Measurements from ENCODE around the gene C1orf159. TPM values are rescaled to one million over a fixed set of nuclear protein-coding genes. Genes with fewer than 3 reads are reported as not detected.

Gene C1orf159
- total and polyA plus RNA-seq, 2 donors (not counting 1 experiment from before 2014, with no cell fraction given): 23.0 to 25.6 TPM

GRCh38 chr1:1083416-1084371, 32.2 kb downstream of the C1orf159 start:
- no peaks in the 10 kb centered on the region for H4K20me1 ChIP-seq (ENCODE audit: control insufficient read depth, insufficient read depth, low read length, poor library complexity, severe bottlenecking)
- H3K27ac ChIP-seq (ENCODE audit: low read length in 2 of 2): no peak overlapping the region
- intact Hi-C loops (cut with micrococcal nuclease): no loop called here
- H3K36me3 ChIP-seq (replicated peaks in 1 of 2; ENCODE audit: control extremely low read depth in 1 of 2, control insufficient read depth in 1 of 2, extremely low read depth in 1 of 2, insufficient read depth in 2 of 2, low read length in 1 of 2): no peaks in the 10 kb centered on the region
- H2AFZ ChIP-seq (ENCODE audit: insufficient read depth, low read depth, low read length, poor library complexity, severe bottlenecking): no peak overlapping the region
- H3K4me3 ChIP-seq (ENCODE audit: control extremely low read depth in 1 of 5, extremely low read depth in 1 of 5, insufficient read depth in 1 of 5, low read depth in 2 of 5, low read length in 4 of 5): no peak overlapping the region
- TF ChIP-seq CTCF (IDR thresholded peaks at IDR 0.05) (no peak), EZH2 (IDR thresholded peaks at IDR 0.05; ENCODE audit: borderline replicate concordance, insufficient read depth, low read depth, low read length, poor library complexity, severe bottlenecking) (no peak)
- H3K27me3 ChIP-seq (replicated peaks in 1 of 4; ENCODE audit: control extremely low read depth in 1 of 4, control insufficient read depth in 3 of 4, insufficient read depth in 4 of 4, low read length in 3 of 4): peaks cover 0 to 12% (median 4%) of the 10 kb centered on the region in 4 experiments
- peaks cover 0 to 4% (median 0%) of the 10 kb centered on the region in 3 donors for H3K9me3 ChIP-seq (ENCODE audit: control extremely low read depth in 1 of 3, control insufficient read depth in 2 of 3, insufficient read depth in 1 of 3, low read length in 2 of 3)
- ChIA-PET POLR2A (no interaction called here), CTCF (no interaction called here)
- Mint-ChIP-seq H3K27me3 (no peaks in the 10 kb centered on the region), H3K4me3 (no peak overlapping the region), H3K9me3 (ENCODE audit: insufficient read depth) (no peaks in the 10 kb centered on the region), H3K27ac (no peak overlapping the region), H3K4me1 (peaks cover 5% of the 10 kb centered on the region)
- H3K9ac ChIP-seq (ENCODE audit: low read length): no peak overlapping the region
- no peak for ATAC-seq (ENCODE audit: low read depth)
- H3K4me2 ChIP-seq (replicated peaks; ENCODE audit: low read depth, low read length, poor library complexity, severe bottlenecking): no peak overlapping the region
- peaks cover 11 to 14% of the 10 kb centered on the region in 2 donors for H3K4me1 ChIP-seq (ENCODE audit: control insufficient read depth in 2 of 2, insufficient read depth in 2 of 2, low read length in 2 of 2)
- 93% methylated on average over 43 of the region's 43 CpGs for WGBS (ENCODE audit: insufficient coverage)
- peak; percentile 13 for DNase-seq
- H3K79me2 ChIP-seq (ENCODE audit: control insufficient read depth, insufficient read depth, low read length): no peaks in the 10 kb centered on the region
